ENCODE data around the gene RBBP7.

The RBBP7 gene

DNA sequence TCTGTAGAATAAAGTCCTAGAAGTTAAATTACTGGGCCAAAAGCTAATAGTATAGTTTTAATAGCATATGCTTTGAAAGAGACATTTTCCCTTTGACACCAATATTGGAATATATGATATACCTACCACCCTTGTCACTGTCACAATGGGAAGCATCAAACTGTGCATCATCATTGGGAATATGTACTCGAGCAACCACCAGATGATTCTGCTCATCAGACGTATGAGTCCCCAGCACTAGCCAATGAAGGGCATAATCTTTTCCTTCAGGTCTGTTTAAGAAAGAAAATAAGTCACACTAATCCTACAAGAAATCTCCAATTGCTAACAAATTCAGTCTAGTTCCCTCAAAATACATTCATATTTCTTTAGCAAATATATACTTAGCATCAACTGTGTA lies 7.3 kb downstream of the RBBP7 start:
- no peak for DNase-seq

DNA sequence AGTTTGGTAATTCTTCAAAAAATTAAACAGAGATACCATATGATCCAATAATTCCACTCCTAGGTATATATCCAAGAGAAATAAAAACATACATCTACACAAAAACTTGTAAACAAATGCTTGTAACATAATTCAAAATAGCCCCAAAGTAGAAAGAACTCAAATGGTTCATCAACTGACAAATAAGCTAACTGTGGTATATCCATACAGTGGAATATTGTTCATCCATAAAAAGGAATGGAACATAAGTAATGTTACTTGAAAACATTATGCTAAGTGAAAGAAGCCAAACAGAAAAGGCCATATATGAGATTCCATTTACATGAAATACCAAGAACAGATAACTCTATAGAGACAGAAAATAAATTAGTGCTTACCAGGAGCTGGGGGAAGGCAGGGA lies 13.4 kb downstream of the RBBP7 start:
- DNase-seq: no peak

DNA sequence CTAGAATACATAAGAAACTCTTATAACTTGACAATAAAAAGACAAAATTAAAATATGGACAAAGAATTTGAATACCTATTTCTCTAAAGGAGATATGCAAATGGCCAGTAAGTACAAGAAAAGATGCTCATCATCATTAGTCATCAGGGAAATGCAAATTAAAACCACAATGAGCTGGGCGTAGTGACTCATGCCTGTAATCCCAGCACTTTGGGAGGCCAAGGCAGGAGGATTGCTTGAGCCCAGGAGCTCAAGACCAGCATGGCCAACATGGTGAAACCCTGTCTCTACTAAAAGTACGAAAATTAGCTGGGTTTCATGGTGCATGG lies 14.1 kb downstream of the RBBP7 start:
- DNase-seq: peak; percentile 56 to 67

DNA sequence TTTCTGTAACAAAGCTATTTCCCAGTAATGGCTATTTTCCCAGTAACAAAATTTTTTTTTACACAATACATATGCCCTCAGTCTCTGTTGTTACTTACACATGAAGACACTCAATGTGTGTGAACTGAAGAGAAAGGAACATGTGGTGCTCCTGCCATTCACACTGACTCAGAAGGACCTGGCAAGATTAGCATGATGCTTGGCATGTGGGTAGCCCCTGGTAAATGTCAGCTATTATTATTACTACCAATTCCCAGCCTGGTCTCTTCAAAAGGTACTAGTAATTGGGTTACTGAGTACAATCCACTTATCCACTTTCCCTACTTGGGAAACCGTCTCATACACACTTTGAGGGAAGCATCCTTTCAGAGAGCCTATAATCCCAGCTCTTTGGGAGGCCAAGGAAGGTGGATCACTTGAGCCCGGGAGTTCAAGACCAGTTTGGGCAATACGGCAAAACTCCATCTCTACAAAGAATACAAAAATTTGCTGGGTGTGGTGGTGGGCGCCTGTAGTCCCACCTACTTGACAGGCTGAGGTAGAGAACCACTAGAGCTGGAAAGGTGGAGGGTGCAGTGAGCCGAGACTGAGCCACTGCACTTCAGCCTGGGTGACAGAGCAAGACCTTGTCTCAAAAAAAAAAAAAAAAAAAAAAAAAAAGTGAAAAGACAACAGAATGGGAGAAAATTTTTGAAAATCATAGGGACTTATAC lies 14.6 kb downstream of the RBBP7 start:
- DNase-seq: no peak

DNA sequence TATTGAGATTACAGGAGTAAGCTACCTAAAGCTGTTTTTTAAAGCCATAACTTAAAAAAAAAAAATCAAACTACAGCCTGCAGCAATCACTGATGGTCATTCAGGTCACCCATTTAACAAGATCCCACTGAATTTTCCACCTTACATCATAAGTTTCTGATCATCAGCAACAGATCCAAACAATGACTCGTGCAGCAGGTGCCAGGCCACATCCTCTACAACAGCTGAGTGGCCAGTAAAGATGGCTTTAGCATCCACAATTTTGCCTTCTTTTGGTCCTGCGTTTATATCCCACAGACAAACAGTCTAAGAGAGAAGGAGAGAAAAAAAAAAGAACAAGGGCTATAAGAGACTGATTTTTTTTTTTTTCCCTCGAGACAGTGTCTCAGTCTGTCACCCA lies 16.6 kb downstream of the RBBP7 start:
- no peak for DNase-seq

DNA sequence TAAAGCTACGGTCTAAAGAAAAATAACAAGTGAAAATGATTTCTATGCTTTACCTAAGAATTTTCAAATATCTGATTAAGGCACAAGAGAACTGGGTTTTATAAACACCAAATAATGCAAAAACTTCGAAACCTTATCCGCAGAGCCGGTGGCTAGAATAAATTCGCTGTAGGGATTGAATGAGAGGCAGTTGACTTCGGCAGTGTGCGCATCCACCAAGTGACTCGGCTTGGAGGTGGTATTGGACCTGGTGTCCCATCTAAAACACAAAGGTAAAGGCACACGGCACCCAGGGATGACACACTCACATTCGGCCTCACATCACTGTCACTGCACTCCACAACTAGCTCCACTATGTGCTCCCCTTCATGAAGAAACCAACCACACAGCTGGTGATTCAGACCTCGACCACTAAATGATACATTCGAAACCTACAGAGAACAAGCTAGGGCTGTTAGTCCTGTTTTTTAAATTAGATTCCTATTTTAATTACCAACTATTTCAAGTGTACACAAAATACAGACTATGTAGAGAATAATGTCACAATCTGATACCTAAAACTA lies 17.5 kb downstream of the RBBP7 start:
- DNase-seq: peak in 1 of 2 experiments; percentile 41

DNA sequence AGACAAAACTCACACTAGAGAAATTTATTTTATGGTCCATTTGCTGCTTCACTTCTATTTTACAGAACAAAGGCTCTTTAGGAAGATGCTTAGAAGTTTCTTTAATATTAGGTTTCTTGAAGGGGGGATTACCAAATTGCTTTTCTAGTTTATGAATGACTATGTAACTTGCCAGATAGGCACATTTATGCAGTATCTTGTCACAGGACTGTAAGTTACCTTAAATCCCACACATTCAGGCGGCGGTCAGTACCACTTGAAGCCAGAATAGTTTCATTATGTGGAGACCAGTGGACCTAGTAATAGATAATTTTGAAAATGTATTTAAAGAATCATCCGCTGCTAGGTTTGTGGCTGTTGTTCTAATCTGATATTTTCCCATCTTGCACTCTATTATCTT lies 18.3 kb downstream of the RBBP7 start:
- no peak for DNase-seq

DNA sequence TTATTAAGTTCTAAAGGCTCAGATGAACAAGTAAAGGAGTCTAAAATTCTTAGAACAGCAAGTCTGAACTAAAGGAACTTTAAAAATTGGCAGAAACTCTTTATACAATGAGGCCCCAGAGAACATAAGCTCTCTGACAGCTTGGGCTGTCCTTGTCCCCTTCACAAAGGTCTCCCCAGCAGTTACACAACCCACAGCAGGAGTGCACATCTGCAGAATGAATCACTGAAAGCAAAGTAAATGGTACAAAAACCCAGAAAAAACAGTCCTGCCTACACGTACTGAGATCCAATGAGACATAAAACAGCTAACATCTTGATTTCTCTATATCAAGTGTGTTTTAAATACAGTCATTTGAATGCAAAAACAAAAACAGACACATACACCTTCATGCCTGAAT lies 18.7 kb downstream of the RBBP7 start:
- no peak for DNase-seq

DNA sequence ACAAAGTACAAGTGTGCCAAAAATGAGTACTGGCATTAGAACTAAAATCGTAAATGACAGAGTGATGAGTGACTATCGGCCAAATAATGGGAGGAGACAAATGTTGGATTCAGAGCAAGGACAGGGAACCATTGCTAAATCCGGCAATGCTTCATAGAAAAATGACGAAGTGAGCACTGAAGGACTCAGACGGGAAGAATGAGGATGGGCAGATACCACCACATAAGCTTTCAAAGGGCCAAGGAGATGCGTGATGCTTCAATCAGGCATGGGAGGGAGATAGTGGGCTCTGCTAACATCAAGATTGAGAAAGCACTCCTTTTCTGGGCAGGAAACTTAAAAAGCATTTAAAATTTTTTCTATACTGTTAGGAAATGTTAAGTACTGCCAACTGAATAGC lies 21.6 kb downstream of the RBBP7 start:
- no peak for DNase-seq

DNA sequence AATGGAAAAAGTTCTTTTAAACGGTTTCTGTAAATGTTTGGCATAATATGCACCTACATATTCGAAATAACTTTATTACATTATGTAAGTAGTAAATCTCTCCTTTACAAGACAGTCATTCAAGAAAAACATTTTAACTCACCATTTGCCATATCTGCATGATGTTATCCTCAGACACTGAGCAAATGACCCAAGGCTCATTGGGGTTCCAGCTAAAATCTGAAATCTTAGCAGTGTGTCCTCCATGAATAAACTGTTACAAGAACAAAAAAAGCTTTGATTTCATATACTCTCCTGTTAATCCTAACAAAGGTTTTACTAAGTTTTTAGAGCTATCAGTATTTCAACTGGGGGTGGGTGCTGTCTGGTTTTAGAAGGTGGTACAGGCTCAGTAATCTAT lies 24.5 kb downstream of the RBBP7 start:
- DNase-seq: no peak

DNA sequence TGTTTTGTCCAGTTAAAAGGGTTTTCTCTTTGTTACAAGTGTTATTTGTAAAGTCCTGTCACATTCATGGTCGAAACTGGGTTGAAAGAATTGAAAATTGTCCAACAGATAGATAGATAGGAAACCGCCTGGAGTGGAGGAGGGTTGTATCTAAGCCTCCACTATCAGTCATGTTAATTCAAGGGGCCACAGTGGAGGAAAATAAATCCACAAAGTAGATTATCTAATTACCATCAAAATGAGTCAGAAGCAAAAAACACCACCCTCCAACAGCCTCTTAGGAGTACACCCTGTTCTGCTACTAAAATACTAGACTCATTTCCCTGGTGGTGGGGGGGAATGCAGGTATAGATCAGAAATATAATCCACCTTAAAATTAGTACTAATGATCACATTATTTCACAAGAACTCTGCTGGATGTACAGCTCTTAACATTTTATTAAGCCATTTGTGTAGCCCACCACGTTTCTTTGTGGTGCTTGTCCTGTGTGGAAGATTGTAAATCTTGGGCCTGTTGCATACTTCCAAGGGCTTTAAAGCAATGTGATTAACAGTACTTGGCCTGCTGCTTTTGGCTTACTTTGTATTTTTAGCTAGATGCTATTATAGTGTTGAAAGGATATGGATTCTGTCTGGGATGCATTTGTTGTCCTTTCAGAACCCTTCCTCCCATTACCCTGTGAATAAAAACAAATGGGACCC lies 26.8 kb downstream of the RBBP7 start:
- DNase-seq: no peak

DNA sequence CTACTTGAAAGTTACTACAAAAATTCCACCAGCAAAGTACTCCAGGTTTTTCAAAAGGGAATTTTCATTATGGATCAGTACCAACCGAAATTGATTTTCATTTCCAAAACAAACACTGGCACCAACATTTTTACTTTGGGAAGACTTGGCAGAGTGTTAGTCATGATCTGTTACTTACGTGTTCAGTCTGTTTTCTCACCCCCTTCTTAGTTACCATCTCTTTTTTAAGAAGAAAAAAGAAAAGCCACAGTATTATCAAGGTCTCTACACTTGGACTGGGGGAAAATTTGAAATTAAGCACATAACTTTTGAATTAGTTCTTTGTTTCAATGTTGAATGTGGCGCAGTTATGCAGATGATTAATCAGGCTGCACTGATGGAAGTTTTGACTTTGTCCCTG lies 27.5 kb downstream of the RBBP7 start:
- no peak for DNase-seq

DNA sequence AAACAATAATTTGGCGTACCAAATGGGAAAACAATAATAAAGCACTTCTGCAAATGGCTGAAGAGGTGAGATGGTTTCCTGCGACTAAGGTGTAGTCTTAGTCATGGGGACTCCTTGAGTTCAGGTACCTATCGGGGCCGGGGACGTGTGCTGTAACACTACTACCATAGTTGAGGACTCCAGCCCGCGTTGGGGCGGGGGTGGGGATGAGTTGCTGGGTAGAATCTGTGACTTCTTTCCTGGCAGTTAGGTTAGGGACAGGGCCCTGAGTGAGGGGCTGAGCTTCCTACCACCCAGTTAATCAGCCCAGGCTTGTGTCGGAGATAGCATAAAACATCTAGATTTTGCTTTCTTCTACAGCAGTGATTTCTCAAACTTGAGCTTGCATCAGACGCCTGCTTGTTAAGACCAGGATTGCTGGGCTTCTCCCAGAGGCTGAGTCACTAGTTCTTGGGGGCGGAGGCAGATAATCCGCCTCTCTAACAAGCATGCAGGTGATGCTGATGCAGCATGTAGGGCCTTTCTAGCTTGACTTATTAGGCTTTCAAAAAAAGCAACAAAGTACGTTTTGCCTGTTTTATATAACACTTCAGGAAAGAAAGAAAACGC lies 30.2 kb downstream of the RBBP7 start:
- DNase-seq: no peak

DNA sequence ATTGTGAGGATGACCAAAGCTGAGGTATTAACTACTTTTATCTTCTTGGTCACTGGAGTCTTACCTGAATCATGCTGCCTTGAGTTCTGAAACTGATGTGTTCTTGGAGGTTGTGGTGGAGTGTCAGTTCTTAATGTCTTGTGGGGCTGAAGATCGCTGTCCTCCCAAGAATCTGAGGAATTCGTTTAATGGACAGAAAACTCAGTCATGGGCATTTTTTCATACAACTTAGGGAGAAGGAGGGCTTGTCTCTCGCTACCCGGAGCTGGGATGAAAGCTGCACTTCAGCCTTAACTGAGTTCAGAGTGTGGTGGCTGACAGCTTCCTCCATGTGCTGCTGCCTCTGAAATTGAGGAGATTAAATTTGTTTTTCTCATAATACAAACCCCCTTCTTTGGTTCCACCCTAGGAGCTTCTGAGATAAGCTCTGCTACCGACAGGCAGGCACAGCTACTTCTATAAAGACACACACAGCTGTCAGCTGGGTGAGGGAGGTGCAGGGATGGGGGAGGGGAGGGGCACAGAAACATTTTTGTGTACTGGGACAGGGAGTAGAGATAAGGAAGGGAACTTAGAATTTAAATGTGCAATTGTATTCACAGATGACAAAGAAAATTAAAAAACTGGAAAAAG lies 30.8 kb downstream of the RBBP7 start:
- no peak for DNase-seq

DNA sequence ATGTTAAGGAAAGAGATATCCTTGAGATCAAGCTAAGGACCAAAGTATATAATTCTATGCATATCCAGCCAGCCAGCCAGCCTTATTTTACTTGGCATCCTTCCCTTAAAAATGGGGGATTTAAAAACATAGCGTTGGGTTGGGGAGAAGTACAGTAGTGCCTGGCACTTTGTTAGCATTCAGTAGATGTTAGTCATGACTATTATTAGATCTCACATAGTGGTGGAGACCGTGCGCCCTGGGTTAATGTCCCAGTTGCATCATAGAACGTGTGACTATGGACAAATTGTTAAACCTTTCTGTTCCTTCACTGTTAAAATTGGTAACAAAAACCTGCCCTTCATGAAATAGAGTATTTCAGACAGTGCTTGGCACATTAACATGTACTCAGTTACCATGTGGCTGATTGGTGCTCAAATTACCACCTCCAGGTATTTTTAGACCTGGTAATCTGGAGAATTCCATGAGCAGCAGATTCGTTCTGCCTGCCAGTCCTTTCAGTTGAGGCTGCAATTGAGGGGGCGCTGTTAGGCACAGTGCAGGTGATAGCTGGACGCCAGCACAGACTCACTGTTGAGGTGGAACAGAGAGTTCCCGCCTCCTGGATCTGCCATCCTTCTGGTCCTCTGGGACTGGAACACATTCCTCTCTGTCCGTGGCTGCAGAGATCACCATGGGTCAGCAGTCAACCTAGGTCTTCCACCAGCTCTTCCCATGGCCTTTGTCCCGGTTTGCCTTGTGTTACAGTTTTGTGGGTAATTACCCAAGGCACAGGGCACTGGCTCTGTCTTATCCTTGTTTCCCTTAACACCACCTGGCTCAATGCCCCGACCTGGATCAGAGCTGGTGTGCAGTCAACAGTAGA lies 31.7 kb downstream of the RBBP7 start:
- no peak for DNase-seq

DNA sequence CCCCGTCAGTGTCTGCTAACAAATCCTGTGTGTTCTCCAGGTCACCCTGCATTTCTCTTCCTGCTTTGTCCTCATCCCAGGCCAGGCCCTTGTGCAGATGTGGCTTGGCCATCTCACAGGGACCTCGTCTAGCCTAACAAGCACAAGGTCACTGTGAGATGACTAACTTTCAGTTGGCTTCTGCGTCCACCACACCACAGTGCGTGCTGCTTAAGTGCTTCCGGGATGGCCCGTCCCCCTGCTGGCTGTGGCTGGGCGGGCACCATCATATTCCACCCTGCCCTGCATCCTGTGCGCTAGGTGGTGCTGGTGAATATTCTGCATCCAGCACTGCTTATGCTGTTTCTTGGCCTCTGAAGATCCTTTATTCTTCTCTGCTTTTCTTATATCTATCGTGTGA lies 33.8 kb downstream of the RBBP7 start:
- DNase-seq: no peak

DNA sequence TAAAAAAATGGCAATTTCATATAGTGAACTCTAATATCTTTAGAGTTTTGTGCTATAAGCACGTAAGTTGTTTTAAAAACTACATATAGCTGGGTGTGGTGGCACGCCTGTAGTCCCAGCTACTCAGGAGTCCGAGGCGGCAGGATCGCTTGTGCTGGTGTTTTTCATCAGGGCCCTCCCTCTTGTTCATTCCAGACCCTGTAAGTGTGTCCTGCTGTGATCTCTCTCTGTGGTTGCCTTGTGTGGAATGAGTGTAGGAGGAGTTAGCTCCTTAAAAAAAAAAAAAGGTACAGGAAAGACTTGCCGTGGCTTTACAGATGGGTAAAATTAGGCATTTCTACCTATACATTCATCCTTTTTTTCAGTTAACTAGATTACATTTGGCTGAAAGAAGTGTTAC lies 35.4 kb downstream of the RBBP7 start:
- DNase-seq: no peak

DNA sequence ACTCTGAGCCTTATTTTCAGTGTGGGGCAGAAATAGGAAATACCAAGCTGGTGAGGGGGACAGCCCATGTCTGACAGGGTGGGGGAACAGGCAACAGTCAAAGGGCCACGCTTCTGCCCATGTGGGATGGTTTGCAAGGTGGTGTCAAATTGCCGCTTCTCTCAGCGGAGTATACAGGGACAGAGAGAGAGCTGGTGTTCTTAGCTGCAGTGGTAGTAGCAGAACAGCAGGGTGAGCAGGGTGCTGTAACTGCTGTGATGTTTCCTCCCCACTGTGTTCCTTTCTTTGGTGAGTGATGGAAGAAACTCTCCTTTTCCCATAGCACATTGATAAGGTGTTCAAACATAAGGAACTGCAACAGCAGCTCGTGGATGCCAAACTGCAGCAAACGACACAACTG lies 37.9 kb downstream of the RBBP7 start:
- no peak for DNase-seq

DNA sequence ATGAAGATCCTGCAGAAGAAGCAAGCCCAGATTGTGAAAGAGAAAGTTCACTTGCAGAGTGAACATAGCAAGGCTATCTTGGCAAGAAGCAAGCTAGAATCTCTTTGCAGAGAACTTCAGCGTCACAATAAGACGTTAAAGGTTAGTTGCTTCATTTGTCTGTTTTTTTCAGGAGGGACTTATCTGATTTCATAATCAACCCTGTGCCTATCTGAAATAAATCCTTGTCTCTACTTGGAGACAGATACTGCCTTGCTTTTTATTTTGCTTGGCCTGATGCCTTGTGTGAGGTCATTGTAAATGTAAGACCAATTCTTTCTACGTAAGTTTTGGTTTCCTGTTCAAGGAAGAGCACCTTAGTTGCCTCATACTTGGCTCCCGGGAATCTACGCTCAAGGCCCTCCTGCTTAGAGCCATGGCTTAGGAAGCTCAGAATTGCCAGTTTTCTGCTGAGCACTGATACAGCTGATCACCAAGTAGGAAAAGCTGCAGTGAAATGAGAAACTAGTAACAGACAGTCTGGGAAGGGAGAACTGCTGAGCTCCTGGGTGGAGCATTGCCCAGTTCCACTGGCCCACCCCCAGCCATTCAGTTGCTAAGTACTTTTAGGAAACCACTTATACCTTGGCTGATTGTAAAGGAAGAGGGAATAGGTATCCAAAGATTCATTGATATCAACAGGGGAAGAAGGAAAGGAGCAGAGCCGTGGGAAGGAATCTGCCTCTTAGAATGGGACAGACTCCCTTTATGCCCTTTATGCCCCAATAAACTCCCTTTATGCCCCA lies 41.8 kb downstream of the RBBP7 start:
- DNase-seq: no peak

DNA sequence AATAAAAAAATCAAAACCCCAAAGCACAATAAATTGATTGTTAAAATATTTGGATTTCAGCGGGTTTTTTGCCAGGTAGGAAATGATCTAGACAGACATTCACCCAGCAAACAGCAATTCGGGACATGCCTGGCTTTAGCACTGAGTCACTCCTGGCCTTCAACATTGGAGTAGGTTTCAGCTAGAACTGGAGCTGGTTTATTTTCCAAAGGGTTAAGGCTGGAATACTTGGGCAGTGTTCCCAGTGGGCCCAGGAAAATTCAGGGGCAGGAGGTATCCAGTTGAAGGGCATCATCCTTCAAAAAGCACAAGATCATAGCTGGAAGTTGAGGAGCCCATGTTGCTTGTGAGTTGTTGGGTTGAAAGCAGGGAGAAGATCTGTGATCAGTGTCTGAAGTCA lies 42.9 kb downstream of the RBBP7 start:
- no peak for DNase-seq

DNA sequence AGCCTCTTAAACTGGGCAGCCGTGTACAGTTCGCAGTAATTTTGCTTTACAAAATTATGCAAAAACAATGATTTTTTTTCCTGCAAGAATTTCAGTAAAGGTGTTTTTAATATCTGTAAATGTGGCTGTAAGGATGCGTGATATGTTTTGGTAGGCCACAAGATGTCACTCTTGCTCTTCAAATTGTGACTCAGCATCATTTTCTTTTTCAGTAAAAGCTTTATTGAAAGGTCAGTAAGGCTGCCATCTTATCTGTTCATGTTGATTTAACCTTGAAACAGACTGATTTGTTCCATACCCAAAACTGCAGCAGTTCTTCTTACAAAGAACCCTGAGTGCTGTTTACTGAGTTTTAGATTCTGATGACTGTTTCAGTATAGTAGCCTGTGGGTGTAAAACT lies 44.0 kb downstream of the RBBP7 start:
- no peak for DNase-seq

All from activated T-cell treated with anti-CD3 and anti-CD28 coated beads, Interleukin-2, amount 50 U/mL, for 48 hours (primary cell).